ENCODE measurements around the gene APLP1.
"Not testable (repeated sequence)": the region's sequence is repeated elsewhere in the genome, so short reads cannot be mapped to it uniquely, and the experiment has no call there.

APLP1 gene

GRCh38 chr19:35904311-35905068, 36.1 kb downstream of the APLP1 start:
- no peak for DNase-seq (ENCODE audit: low read depth, low spot score)

- no peak for DNase-seq (ENCODE audit: low read depth, low spot score)
Measured at GRCh38 chr19:35905178-35905727, 36.9 kb downstream of the APLP1 start.

- DNase-seq (ENCODE audit: low read depth, low spot score), result no peak
Measured at GRCh38 chr19:35907377-35907745, 39.0 kb downstream of the APLP1 start.

- DNase-seq (ENCODE audit: low read depth, low spot score), result no peak
Measured at GRCh38 chr19:35908010-35908441, 39.7 kb downstream of the APLP1 start, which contains the start of gene TYROBP. Gene TYROBP, minus strand, starts transcription at chr19:35908295. Its CDS starts 67 bp downstream, at chr19:35908228.

GRCh38 chr19:35908973-35909683, 40.8 kb downstream of the APLP1 start:
- no peak for DNase-seq (ENCODE audit: low read depth, low spot score)

GRCh38 chr19:35909684-35910035, 41.3 kb downstream of the APLP1 start:
- DNase-seq (ENCODE audit: low read depth, low spot score), result no peak

- DNase-seq (ENCODE audit: low read depth, low spot score), result not testable (repeated sequence)
Measured at GRCh38 chr19:35910355-35910754, 42.0 kb downstream of the APLP1 start.

GRCh38 chr19:35911173-35911572, 42.8 kb downstream of the APLP1 start:
- DNase-seq (ENCODE audit: low read depth, low spot score), result no peak

GRCh38 chr19:35911790-35912189, 43.4 kb downstream of the APLP1 start:
- no peak for DNase-seq (ENCODE audit: low read depth, low spot score)

GRCh38 chr19:35913589-35913988, 45.2 kb downstream of the APLP1 start:
- DNase-seq (ENCODE audit: low read depth, low spot score), result no peak

GRCh38 chr19:35915443-35915842, 47.1 kb downstream of the APLP1 start:
- no peak for DNase-seq (ENCODE audit: low read depth, low spot score)

GRCh38 chr19:35919306-35919705, 50.9 kb downstream of the APLP1 start:
- no peak for DNase-seq (ENCODE audit: low read depth, low spot score)

- DNase-seq (ENCODE audit: low read depth, low spot score), result no peak
Measured at GRCh38 chr19:35921012-35921411, 52.6 kb downstream of the APLP1 start.

- no peak for DNase-seq (ENCODE audit: low read depth, low spot score)
Measured at GRCh38 chr19:35925501-35925900, 57.1 kb downstream of the APLP1 start.

GRCh38 chr19:35928507-35928906, 60.1 kb downstream of the APLP1 start:
- DNase-seq (ENCODE audit: low read depth, low spot score), result no peak

All from brain pericyte (primary cell).